OCI-M2 (cell line): ENCODE results near the gene PTS.
A peak's percentile ranks its signal among the peaks of the same experiment; 100 is the strongest.

Source experiments
- DNase-seq: peaks from one replicate; lab custom pipeline; 2025; ENCODE audit not compliant: unreplicated experiment; lab: John Stamatoyannopoulos, UW

PTS gene

GRCh38 chr11:112260490-112260889, 34.3 kb downstream of the PTS start, which contains the start of gene PLET1:
Gene PLET1 (minus strand): TSS chr11:112260860. CDS start chr11:112260589, 271 bp downstream.
- no peak for DNase-seq

GRCh38 chr11:112265659-112266409, 39.6 kb downstream of the PTS start:
- no peak for DNase-seq

GRCh38 chr11:112266410-112266778, 40.2 kb downstream of the PTS start:
- no peak for DNase-seq

- DNase-seq = no peak
Measured at GRCh38 chr11:112267188-112267591, 41.0 kb downstream of the PTS start.

GRCh38 chr11:112268406-112268805, 42.2 kb downstream of the PTS start:
- no peak for DNase-seq

GRCh38 chr11:112269139-112269538, 42.9 kb downstream of the PTS start:
- no peak for DNase-seq

- no peak for DNase-seq
Measured at GRCh38 chr11:112270551-112271180, 44.4 kb downstream of the PTS start.

- no peak for DNase-seq
Measured at GRCh38 chr11:112271242-112271641, 45.0 kb downstream of the PTS start.

GRCh38 chr11:112273066-112273465, 46.8 kb downstream of the PTS start:
- no peak for DNase-seq

GRCh38 chr11:112274007-112274783, 48.0 kb downstream of the PTS start:
- DNase-seq = no peak

GRCh38 chr11:112277029-112277428, 50.8 kb downstream of the PTS start:
- DNase-seq = no peak

- DNase-seq = no peak
Measured at GRCh38 chr11:112277941-112278340, 51.7 kb downstream of the PTS start.

- no peak for DNase-seq
Measured at GRCh38 chr11:112278803-112279202, 52.6 kb downstream of the PTS start.

- DNase-seq = no peak
Measured at GRCh38 chr11:112279901-112280267, 53.7 kb downstream of the PTS start.

- peak; percentile 12 for DNase-seq
Measured at GRCh38 chr11:112280268-112281126, 54.3 kb downstream of the PTS start.

GRCh38 chr11:112281726-112282125, 55.5 kb downstream of the PTS start:
- DNase-seq = no peak
